Measurements from ENCODE around the gene SLC6A2.

The SLC6A2 gene

GRCh38 chr16:55672471-55672870, 16.7 kb downstream of the SLC6A2 start:
- Histone ChIP-seq H3K36me3 (ENCODE audit: insufficient read depth, low read length) (no peaks in the 10 kb centered on the region), H3K9ac (ENCODE audit: low read depth, low read length) (no peak overlapping the region), H3K9me3 (ENCODE audit: control insufficient read depth, insufficient read depth, low read length) (no peaks in the 10 kb centered on the region), H3K4me1 (ENCODE audit: insufficient read depth, low read length) (peaks cover 6% of the 10 kb centered on the region; the same call in 1 of the 2 replicates)

DNA sequence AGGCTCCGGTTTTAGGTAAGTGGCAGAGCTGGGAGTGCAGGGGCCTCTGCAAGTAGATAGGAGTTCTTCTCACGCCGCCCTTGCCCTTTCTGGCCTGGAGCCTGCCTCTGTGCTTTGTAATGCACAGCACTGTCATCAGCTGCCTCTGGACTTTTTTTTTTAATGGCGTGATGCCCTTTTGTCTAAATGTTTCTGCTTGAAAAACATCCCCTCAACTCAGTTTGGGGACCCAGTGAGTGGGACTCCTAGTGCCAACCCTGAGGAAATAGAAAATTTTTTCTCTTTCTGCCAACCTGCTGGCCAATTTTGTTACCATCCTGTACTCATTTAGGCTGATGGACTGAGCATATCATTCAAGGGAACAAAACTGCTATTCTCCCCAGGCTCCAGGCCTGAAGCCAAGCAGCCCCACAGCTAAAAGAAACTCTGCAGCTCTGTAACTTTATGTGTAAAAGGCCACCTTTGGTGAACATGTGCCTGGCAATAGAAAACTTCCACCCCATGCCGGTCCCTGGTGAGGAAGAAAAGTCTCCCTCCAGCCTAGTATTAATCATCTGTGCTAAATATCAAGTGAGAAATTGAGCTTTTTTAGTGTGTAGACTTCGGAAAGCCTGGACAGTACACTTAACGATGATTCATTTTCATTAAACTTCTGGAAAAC, 22.5 kb downstream of the SLC6A2 start:
- H3K9ac ChIP-seq (ENCODE audit: low read depth, low read length): no peak overlapping the region
- no peaks in the 10 kb centered on the region for H3K4me1 ChIP-seq (ENCODE audit: insufficient read depth, low read length)
- no peaks in the 10 kb centered on the region for H3K36me3 ChIP-seq (ENCODE audit: insufficient read depth, low read length)
- H3K9me3 ChIP-seq (ENCODE audit: control insufficient read depth, insufficient read depth, low read length): no peaks in the 10 kb centered on the region

DNA sequence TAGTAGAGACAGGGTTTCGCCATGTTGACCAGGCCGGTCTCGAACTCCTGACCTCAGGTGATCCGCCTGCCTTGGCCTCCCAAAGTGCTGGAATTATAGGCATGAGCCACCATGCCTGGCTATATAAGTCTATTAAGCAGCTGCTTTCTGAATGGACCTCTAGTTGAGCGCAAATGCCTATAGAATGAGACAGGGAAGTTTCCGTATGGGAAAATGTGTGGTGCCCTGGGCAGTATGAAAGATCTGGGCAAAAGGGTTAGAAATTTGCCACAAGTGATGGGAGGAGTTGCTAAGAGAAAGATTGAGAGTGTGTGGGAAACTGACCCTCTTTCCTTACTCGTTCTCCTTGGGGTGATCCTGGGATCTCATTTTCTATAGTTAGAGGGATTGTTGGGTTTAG, 26.3 kb downstream of the SLC6A2 start:
- H3K9ac ChIP-seq (ENCODE audit: low read depth, low read length): no peak overlapping the region
- H3K36me3 ChIP-seq (ENCODE audit: insufficient read depth, low read length): no peaks in the 10 kb centered on the region
- H3K4me1 ChIP-seq (ENCODE audit: insufficient read depth, low read length): no peaks in the 10 kb centered on the region
- H3K9me3 ChIP-seq (ENCODE audit: control insufficient read depth, insufficient read depth, low read length): no peaks in the 10 kb centered on the region

GRCh38 chr16:55685973-55686372, 30.2 kb downstream of the SLC6A2 start:
- Histone ChIP-seq H3K9ac (ENCODE audit: low read depth, low read length) (no peak overlapping the region), H3K9me3 (ENCODE audit: control insufficient read depth, insufficient read depth, low read length) (no peaks in the 10 kb centered on the region), H3K4me1 (ENCODE audit: insufficient read depth, low read length) (no peaks in the 10 kb centered on the region), H3K36me3 (ENCODE audit: insufficient read depth, low read length) (no peaks in the 10 kb centered on the region)

GRCh38 chr16:55686671-55687070, 30.9 kb downstream of the SLC6A2 start:
- Histone ChIP-seq H3K36me3 (ENCODE audit: insufficient read depth, low read length) (no peaks in the 10 kb centered on the region), H3K9me3 (ENCODE audit: control insufficient read depth, insufficient read depth, low read length) (no peaks in the 10 kb centered on the region), H3K4me1 (ENCODE audit: insufficient read depth, low read length) (no peaks in the 10 kb centered on the region), H3K9ac (ENCODE audit: low read depth, low read length) (no peak overlapping the region)

- H3K9ac ChIP-seq (ENCODE audit: low read depth, low read length): no peak overlapping the region
Measured at GRCh38 chr16:55687802-55688201, 32.0 kb downstream of the SLC6A2 start.

DNA sequence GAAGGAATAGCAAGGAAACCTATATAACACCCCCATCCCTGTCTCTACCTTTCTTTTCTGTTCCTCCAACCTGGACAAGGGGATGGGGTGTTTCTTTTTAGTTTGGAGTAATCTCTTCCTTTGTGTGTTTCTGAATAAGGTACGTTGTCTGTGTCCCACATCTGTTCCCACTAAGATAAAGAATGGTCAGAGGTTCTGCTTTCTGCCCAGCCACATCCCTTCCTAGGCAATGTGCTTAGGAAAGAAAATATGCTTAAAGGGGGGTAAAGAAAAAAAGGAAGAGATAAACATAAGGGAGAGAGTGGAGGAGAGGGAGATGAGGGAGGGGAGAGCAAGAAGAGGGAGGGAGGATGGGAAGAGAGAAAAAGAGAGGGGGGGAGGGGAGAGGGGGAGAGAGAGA, 35.1 kb downstream of the SLC6A2 start:
- no peaks in the 10 kb centered on the region for H3K36me3 ChIP-seq (ENCODE audit: insufficient read depth, low read length)
- H3K4me1 ChIP-seq (ENCODE audit: insufficient read depth, low read length): no peaks in the 10 kb centered on the region
- no peaks in the 10 kb centered on the region for H3K9me3 ChIP-seq (ENCODE audit: control insufficient read depth, insufficient read depth, low read length)
- no peak overlapping the region for H3K9ac ChIP-seq (ENCODE audit: low read depth, low read length)

More at GRCh38 chr16:55687802-55688201, 32.0 kb downstream of the SLC6A2 start:
- Histone ChIP-seq H3K36me3 (ENCODE audit: insufficient read depth, low read length) (no peaks in the 10 kb centered on the region), H3K4me1 (ENCODE audit: insufficient read depth, low read length) (no peaks in the 10 kb centered on the region), H3K9me3 (ENCODE audit: control insufficient read depth, insufficient read depth, low read length) (no peaks in the 10 kb centered on the region)

GRCh38 chr16:55691771-55692170, 36.0 kb downstream of the SLC6A2 start:
- no peaks in the 10 kb centered on the region for H3K9me3 ChIP-seq (ENCODE audit: control insufficient read depth, insufficient read depth, low read length)
- no peaks in the 10 kb centered on the region for H3K4me1 ChIP-seq (ENCODE audit: insufficient read depth, low read length)
- H3K36me3 ChIP-seq (ENCODE audit: insufficient read depth, low read length): no peaks in the 10 kb centered on the region
- no peak overlapping the region for H3K9ac ChIP-seq (ENCODE audit: low read depth, low read length)

DNA sequence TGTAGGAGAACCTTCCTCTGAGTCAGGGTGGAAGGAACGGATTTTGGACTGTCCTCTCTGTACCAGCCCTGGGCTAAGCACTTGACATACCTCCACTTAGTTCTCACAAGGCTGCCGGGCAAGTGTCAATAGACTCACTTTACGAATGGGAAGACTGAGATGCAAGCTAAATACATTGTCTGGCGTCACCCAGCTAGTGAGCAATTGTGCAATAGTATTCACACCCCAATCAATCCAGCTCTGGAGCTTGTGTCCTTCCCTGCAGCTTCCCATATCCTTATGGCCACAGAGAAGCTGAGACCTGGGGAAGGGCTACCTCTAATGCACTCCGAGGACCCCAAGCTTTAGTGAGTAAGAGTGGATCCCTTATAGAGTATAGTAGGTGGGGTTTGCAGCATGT, 39.8 kb downstream of the SLC6A2 start:
- no peaks in the 10 kb centered on the region for H3K9me3 ChIP-seq (ENCODE audit: control insufficient read depth, insufficient read depth, low read length)
- H3K4me1 ChIP-seq (ENCODE audit: insufficient read depth, low read length): peaks cover 5% of the 10 kb centered on the region
- H3K36me3 ChIP-seq (ENCODE audit: insufficient read depth, low read length): no peaks in the 10 kb centered on the region
- no peak overlapping the region for H3K9ac ChIP-seq (ENCODE audit: low read depth, low read length)

DNA sequence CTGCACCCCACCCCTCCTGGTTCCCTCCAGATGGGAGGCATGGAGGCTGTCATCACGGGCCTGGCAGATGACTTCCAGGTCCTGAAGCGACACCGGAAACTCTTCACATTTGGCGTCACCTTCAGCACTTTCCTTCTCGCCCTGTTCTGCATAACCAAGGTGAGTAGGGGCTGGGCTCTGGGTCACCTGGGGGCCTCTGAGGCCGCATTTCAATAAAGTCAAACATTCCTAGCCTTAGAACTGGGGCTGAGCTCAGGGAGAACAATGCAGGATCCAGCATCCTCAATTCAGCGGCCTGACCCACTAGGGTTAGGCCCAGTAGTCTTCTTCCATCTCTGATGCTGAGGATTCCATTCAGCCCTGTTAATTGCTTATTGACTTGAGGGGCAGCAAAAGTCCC, 42.1 kb downstream of the SLC6A2 start:
- peaks cover 5% of the 10 kb centered on the region for H3K4me1 ChIP-seq (ENCODE audit: insufficient read depth, low read length)

DNA sequence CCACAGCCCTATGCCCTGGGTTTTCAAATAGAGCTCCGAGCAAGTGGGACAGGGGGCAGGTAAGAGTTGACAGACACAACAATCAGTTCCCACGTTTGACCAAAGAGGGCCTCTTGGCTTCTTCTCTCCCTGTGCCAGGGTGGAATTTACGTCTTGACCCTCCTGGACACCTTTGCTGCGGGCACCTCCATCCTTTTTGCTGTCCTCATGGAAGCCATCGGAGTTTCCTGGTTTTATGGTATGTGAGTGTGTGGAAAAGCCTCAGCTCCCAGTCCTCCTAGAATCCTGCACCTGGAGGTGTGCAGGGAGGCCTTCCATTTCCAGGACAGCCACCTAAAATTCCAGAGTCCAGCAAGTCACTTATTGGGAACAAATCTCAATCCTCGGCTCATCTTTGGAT, 42.5 kb downstream of the SLC6A2 start:
- Histone ChIP-seq H3K4me1 (ENCODE audit: insufficient read depth, low read length) (peaks cover 5% of the 10 kb centered on the region), H3K9ac (ENCODE audit: low read depth, low read length) (no peak overlapping the region), H3K9me3 (ENCODE audit: control insufficient read depth, insufficient read depth, low read length) (no peaks in the 10 kb centered on the region), H3K36me3 (ENCODE audit: insufficient read depth, low read length) (no peaks in the 10 kb centered on the region)

More for the DNA sequence above, 42.1 kb downstream of the SLC6A2 start:
- Histone ChIP-seq H3K36me3 (ENCODE audit: insufficient read depth, low read length) (no peaks in the 10 kb centered on the region), H3K9me3 (ENCODE audit: control insufficient read depth, insufficient read depth, low read length) (no peaks in the 10 kb centered on the region), H3K9ac (ENCODE audit: low read depth, low read length) (no peak overlapping the region)

- peaks cover 5% of the 10 kb centered on the region for H3K4me1 ChIP-seq (ENCODE audit: insufficient read depth, low read length)
- H3K9ac ChIP-seq (ENCODE audit: low read depth, low read length): no peak overlapping the region
- no peaks in the 10 kb centered on the region for H3K36me3 ChIP-seq (ENCODE audit: insufficient read depth, low read length)
- H3K9me3 ChIP-seq (ENCODE audit: control insufficient read depth, insufficient read depth, low read length): no peaks in the 10 kb centered on the region
Measured at GRCh38 chr16:55698946-55699345, 43.2 kb downstream of the SLC6A2 start.

GRCh38 chr16:55699616-55700015, 43.8 kb downstream of the SLC6A2 start:
- no peak overlapping the region for H3K9ac ChIP-seq (ENCODE audit: low read depth, low read length)
- H3K9me3 ChIP-seq (ENCODE audit: control insufficient read depth, insufficient read depth, low read length): no peaks in the 10 kb centered on the region
- H3K4me1 ChIP-seq (ENCODE audit: insufficient read depth, low read length): peaks cover 5% of the 10 kb centered on the region
- no peaks in the 10 kb centered on the region for H3K36me3 ChIP-seq (ENCODE audit: insufficient read depth, low read length)

DNA sequence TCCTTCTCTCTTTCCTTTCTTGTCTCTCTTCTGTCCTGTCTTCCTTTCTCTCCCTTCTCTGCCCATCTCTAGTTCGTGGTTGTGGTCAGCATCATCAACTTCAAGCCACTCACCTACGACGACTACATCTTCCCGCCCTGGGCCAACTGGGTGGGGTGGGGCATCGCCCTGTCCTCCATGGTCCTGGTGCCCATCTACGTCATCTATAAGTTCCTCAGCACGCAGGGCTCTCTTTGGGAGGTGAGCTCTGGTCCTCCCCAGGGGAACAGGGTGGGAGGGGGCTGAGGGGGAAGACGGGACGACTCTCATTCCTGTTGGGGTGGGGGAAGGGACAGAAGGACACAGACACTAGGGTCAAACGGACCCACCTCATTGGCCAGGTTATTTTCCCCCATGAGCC, 44.3 kb downstream of the SLC6A2 start:
- H3K36me3 ChIP-seq (ENCODE audit: insufficient read depth, low read length): no peaks in the 10 kb centered on the region
- H3K9me3 ChIP-seq (ENCODE audit: control insufficient read depth, insufficient read depth, low read length): no peaks in the 10 kb centered on the region
- H3K4me1 ChIP-seq (ENCODE audit: insufficient read depth, low read length): peaks cover 5% of the 10 kb centered on the region
- H3K9ac ChIP-seq (ENCODE audit: low read depth, low read length): no peak overlapping the region

DNA sequence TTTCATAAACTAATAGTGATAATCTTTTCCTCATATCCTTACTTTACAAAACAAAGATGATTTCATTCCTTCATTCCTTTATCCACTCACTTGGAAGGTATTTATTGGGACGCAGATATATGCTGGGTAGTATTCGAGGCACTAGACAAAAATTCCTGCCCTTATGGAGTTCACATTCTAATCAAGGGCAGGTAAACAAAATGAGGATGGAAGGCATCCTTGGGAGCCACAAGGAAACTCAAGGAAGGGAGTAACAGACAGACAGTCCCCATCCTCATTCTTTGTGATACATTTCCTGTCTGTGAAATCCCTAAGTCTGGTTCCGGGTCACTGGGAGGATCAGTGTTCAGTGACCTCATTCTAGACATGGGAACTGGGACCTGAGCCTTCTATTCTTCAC, 45.2 kb downstream of the SLC6A2 start:
- Histone ChIP-seq H3K9me3 (ENCODE audit: control insufficient read depth, insufficient read depth, low read length) (no peaks in the 10 kb centered on the region), H3K4me1 (ENCODE audit: insufficient read depth, low read length) (peaks cover 5% of the 10 kb centered on the region), H3K9ac (ENCODE audit: low read depth, low read length) (no peak overlapping the region), H3K36me3 (ENCODE audit: insufficient read depth, low read length) (no peaks in the 10 kb centered on the region)

All from ES-I3 (cell line).